COLO668 (cell line): ENCODE results near the gene FBLN2.
"Not testable (repeated sequence)": the region's sequence is repeated elsewhere in the genome, so short reads cannot be mapped to it uniquely, and the experiment has no call there.

Experiments
- DNase-seq: peaks from one replicate; lab custom pipeline; 2025; ENCODE audit not compliant: unreplicated experiment; lab: John Stamatoyannopoulos, UW

Gene FBLN2

DNA sequence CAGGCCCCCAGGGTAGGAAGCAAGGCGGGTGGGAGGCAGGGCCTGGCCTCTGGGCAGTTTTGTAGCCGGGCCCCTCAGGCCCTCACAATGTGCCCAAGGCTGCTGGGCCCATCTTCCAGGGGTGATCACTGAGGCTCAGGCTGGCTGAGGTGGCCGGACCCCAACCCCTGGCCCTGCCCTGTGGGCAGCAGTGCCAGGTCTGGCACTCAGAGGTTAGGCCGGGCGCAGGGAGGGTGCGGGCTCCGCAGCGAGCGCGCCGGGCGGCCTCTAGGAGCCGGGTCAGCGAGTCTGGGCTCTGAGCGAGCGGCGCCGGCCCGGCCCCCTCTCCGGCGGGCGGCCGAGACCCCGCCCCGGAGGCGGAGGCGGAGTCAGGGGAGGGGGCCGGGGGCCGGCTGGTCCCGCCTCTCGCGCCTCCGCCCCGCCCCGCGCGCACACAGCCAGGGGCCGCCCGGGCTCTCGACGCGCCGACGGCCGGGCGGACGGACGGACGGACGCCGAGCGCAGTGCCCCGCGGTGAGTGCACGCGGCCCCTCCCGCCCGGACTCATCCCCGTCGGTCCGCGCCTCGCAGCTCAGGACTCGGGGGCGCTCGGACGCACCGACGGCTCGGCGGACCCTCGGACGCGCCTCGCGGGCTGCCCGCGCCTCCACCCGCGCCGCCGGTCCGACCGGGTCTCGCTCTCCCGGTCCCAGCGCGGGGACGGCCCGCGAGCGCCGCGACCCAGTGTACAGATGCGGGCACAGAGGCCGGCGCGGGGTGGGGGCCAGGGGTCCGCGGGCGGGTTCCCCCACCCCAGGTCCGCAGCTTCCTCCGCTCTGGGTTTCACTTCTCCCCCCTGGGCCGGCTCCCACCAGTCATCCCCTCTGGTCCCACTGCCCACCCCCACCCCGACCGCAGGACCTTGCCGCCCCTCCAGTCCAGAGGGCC is at the start of gene FBLN2:
Gene FBLN2, plus strand, starts transcription at position 430 of the 927 bp plus-strand sequence. CDS start 21,231 bp downstream, outside the sequence.
- no peak for DNase-seq

DNA sequence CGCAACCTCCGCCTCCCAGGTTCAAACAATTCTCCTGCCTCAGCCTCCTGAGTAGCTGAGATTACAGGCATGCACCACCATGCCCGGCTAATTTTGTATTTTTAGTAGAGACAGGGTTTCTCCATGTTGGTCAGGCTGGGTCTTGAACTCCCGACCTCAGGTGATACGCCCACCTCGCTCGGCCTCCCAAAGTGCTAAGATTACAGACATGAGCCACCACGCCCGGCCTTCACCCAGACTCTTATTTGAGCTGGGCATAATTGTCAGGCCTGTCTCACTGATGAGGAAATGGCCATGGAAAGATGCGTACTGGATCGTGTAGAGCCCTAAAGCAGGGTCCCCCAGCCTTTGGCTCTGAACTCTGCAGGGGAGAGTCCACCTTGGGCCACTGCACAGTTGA is 49.7 kb upstream of the FBLN2 start:
- not testable (repeated sequence) for DNase-seq

DNA sequence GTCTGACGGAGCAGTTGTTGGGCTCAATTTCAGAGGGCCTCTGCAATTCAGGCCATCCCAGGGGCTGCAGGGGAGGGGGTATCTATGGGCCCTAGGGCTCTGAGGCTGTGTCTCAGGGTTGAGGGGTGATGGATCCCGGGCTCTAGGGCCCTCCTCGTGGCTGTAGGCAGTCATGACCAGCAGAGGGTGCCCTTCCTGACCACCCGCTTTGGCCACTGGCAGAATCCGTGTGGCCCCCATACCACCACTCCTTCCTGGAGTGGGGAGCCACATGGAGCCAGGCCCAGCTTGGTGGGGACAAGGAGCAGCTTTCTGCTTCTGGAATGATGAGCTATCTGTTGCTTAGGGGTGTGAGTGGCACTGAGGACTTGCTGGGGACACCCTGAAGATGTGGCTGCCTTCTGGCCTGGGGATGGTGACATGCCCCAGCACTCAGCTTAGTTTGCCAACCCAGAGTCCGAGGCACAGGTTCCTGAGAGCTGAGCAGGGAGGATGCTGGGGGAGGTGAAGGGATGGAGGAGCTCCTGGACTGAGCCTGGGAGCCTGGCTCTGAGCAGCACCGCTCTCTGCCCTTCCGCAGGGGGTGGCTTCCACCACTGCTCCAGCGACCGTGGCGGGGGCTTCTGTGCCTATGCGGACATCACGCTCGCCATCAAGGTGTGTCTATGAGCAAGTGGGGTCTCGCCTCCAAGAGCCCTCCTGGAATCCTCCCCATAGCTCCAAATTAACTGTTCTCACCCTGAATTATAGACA is 48.6 kb upstream of the FBLN2 start:
- no peak for DNase-seq

DNA sequence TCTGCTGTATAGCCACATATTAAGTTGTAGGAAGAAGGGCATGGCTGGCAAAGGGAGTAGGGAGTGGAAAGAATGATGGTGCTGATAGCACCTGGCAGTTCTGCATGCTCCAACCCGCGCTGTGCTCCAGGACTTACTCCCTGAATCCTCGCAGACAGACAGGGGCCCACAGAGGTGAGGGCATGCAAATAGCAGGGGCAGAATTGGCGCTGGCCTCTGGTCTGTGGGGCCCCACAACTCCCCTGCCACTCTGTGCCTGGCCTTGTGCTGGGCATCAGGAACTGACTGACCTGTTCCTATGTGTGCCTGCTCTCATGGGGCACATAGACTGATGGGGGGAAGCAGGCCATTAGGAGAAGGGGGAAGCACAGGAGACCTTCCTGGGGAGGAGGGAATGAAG is 47.9 kb upstream of the FBLN2 start:
- DNase-seq: no peak

DNA sequence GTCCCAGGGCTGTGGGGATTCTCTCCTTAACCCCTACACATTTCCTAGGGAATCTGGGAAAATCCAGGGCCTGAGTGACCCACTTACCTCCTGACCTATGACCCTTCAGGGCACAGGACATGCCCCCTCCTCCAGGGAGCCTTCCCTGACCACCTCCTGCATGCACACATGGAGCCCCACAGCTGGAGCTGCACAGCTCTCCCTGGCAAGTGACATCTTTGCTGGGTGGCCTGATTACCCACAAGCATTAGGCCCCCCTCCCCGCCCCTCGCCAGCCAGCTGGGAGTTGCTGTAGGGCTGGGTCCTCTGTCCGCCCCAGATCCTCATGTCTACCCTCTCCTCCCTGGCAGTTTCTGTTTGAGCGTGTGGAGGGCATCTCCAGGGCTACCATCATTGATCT is 47.4 kb upstream of the FBLN2 start:
- no peak for DNase-seq

DNA sequence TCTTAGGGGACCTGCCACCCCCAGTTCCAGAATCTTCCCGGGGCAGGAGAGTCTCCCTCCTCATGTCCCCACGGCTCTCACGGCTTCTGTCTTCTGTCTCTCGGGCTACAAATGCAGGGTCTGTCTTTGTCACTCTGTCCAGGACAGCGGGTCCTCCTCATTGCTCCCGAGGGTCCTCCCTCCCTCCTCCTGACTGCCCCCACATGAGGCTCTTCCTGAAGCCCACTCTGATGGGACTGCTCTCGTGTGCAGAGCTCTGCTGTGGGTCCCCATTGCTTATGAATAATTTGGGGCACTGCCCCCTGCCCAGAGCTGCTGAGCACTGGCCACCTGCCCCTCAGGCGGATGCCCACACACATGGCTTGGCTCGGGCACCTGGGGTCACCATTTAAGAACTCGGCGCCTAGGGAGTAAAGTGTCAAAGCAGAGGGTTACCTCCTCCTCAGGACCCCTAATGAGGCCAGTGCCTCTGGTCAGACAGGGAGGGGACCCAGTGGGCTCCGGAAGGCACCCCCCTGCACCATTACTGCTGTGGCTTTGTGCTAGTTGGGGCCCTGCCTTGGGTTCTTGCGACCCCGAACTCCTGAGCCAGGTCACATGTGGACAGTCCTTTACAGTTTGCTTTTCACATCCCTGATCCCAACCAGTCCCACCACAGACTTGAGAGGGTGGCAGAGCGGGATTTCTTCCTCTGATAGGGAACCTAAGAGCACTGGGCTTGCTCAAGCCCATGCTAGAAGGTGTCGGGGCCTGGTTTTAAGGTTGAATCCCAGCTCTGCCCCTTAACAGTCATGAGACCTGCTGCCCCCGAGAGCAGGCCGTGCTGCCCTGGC is 46.8 kb upstream of the FBLN2 start:
- no peak for DNase-seq

DNA sequence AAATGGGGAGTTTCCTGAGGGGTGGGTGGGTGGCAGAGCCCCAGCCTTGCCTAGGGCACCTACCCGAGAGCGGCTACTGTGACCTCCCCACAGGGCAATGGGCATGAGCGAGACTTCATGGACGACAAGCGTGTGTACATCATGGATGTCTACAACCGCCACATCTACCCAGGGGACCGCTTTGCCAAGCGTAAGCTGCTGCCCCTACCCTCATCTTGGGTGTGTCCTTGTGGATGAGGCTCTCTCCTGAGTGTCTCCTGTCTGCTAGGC is 46.2 kb upstream of the FBLN2 start:
- DNase-seq: no peak

DNA sequence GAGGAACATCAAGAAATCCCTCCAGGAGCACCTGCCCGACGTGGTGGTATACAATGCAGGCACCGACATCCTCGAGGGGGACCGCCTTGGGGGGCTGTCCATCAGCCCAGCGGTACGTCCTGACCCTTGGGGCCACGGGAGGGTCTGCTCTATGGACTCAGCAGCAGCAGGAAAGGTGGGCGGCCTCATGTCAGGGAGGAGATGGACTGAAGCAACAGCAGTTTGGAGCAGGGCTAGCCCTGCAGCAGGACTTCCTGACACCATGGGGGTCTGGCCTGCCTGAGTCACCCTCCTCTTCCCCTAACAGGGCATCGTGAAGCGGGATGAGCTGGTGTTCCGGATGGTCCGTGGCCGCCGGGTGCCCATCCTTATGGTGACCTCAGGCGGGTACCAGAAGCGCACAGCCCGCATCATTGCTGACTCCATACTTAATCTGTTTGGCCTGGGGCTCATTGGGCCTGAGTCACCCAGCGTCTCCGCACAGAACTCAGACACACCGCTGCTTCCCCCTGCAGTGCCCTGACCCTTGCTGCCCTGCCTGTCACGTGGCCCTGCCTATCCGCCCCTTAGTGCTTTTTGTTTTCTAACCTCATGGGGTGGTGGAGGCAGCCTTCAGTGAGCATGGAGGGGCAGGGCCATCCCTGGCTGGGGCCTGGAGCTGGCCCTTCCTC is 44.6 kb upstream of the FBLN2 start:
- no peak for DNase-seq

DNA sequence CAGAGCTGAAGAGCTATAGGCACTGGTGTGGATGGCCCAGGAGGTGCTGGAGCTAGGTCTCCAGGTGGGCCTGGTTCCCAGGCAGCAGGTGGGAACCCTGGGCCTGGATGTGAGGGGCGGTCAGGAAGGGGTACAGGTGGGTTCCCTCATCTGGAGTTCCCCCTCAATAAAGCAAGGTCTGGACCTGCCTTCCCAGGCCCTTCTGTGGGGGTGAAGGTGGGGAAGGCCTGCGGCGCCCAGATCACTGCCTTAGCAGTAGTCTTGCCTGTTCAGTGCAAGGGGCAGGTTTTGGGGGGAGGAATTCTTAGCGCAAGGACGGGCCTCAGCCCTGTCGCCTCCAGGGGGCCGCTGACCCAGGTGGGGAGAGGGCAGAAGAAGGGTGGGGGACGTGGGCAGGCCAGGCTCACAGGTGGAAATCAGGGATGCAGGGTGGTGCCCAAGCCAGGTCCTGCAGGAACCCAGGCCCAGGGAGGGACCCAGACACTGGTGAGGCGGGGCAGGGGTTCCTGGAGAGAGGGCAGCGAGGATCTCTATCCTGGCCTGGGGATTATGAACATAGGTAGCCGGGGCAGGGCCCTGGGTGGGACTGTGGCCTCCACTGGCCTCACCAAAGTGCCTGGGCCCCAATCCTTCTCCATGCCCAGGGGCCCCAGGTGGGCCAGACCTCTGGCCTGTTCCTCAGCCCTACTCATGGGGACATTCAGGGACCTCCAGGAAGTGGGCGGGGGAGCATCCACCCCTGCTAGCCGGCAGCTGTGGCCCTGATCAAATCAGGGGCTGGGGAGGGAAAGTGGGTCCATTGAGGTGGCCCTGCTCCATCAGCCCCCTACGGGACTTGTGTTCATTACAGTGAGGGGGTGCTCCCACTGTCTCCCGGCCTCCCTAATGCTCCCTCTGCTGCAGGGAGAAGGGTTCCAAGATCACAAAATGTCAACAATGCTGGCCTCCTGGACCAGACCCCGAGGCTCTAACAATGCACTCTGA is 43.5 kb upstream of the FBLN2 start:
- no peak for DNase-seq

DNA sequence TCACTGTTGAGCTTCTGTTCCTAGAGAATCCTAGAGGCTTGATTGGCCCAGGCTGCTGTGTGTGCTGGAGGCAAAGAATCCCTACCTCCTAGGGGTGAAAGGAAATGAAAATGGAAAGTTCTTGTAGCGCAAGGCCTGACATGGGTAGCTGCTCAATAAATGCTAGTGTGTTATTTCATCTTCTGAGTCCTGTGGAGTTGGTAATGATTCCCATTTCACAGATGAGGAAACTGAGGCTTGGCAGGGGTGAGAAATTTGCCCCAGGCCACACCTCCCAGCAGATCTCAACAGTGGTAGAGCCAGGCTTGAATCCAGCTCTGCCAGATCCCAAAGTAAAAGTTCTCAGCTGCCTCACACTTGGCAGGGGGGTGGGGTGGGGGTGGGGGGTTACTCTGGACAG is 42.7 kb upstream of the FBLN2 start:
- no peak for DNase-seq

DNA sequence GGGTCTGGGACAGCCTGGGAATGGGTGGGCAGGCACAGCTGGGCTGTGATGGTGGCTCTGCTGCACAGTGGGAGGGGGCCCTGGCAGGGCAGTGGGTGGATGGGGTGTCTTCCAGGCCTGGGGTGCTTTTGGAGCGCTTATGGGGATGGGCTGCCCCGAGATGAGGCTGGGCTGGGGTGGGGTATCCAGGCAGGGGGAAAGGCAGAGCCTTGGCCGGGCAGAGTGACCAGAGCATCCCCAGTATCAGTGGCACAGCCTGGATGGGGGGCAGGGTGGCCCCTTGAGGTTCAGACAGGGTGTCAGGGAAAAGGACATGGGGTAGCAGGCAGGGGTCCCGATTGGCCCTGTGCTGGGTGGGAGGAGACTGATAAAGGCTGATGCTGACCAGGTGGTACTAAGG is 42.2 kb upstream of the FBLN2 start:
- DNase-seq: no peak

DNA sequence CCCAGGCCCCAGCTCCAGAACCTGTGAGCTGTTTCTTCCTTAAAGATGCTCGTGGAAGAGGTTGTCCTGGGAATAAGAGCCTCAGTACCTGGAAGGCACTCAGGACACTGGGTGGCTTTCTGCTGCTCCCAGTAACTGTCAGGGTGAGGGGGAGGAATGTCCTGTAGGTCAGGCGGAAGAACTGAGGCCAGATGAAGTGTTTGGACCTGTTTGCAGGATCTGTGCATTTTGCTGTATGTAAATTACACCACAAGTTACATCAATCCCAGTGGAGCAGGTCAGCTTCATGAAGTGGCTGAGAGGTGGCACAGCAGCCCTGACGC is 41.7 kb upstream of the FBLN2 start:
- no peak for DNase-seq

DNA sequence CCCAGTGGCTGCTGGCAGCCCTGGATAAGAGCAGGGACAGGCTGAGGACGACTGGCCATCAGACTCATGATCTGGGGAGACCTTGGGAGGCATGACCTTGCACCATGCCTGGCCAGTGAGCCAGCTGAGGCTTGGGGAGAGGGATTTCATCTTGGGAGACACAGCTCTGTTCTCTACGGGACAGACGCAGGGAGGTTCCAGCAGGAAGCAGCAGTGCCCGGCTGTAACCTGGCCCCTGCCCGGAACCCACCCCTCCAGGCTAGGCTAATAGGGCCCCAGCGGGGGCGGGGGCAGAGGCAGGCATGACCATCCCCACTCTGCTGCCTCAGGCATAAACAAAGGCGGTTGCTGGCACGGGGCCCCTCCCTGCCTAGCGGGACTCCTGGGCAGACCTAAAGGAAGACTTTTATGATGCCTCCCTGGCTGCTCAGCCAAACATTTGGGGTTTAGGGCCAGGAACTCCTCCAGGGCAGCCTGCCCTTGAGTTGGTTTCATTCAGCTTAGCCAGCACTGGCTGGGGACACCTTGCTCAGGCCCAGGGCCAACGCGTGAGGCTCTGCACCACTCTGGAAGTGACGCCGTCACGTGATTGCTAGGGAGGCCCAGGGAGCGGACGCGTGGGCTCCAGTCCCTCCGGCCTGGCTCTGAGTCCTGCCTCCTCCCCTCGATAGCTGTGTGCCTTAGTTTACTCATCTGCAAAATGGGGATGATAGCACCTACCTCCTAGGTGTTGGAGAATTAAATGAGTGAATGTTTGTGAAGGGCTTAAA is 41.2 kb upstream of the FBLN2 start:
- DNase-seq: no peak

DNA sequence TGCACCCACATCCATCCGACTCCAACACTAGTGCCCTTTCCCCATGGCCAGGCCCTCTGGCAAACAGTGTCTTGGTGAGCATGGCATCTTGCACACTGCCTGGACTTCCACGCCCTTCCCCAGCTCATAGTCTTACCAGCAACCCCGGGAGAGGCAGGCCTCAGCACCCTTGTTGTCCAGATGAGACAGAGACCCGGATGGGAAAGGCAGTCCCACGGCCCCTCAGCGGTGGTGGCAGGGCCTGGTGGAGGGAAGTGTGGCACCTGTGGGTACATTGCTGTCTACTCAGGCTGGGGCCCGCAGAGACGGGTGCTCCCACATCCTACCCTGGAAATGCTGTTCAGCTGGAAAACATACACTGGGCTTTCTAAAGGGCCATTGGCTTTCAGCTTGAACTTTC is 40.4 kb upstream of the FBLN2 start:
- DNase-seq: no peak

DNA sequence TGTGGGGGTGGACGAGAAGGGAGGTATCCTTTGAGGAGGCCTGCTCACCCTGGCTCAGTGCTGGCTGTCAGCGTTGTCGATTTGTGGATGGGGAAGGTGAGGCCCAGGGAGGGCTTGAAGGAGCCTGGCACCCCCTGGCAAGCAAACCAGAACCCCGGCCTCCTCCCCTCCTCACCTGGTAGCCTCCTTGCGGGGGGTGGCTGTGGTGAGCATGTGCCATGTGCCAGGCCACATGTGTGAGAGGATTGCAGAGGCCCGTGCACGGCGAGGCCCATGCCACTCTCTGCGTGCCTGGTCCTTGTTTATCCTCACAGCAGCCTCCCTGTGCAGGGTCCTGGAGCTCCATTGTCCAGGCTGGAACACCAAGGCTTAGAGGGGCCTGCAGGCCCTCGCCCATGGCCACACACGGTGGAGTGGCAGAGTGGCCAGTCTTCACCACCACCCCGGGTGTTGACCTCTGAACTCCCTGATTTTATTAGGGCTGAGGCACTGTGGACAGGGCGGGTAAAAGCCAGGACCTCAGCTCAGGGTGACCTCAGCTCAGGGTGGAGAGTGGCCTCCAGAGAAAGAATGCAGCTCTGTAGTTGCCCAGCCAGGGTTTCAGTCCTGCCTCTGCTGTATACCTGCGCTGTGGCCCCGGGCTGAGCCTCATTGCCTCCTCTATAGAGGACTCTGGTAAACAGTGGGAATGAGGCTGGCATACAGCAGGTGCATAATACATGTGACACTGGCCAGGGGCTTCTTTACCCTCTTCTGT is 39.7 kb upstream of the FBLN2 start:
- no peak for DNase-seq

DNA sequence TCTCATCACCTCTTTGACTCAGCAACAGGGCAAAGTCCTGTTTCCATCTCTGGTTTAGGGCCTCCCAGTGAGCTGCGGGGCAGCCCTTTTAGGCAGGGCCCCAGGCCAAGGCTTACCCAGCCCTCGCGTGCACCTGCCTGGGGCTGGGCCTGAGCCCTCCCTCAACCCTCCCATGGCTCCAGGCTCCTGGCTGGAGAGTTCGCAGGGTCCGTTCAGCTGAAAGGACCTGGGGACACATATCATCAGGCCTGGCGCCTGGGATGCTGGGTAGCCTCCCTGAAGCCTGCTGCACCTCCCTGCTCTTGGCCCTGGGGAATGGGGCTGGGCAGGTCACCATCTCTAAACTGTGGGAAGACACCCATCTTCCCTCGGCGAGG is 39.1 kb upstream of the FBLN2 start:
- no peak for DNase-seq

DNA sequence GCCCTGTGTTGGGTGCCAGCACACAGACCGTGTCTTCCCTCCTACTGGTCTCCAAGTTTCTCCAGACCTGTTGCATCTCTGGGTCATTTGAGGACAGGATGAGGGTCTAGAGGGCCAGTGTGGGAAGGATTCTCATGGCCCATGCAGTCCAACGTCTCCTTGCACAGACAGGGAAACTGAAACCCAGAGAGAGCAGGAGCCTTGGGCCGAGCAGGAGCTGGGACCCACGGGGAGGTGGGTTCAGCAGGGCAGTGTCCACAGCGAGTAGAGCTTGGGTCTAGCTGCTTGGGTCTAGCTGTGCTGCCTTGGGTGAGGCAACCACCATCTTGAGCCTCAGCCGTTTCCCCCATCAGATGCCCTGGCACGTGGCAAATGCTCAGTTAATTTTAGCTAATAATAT is 36.5 kb upstream of the FBLN2 start:
- DNase-seq: no peak

DNA sequence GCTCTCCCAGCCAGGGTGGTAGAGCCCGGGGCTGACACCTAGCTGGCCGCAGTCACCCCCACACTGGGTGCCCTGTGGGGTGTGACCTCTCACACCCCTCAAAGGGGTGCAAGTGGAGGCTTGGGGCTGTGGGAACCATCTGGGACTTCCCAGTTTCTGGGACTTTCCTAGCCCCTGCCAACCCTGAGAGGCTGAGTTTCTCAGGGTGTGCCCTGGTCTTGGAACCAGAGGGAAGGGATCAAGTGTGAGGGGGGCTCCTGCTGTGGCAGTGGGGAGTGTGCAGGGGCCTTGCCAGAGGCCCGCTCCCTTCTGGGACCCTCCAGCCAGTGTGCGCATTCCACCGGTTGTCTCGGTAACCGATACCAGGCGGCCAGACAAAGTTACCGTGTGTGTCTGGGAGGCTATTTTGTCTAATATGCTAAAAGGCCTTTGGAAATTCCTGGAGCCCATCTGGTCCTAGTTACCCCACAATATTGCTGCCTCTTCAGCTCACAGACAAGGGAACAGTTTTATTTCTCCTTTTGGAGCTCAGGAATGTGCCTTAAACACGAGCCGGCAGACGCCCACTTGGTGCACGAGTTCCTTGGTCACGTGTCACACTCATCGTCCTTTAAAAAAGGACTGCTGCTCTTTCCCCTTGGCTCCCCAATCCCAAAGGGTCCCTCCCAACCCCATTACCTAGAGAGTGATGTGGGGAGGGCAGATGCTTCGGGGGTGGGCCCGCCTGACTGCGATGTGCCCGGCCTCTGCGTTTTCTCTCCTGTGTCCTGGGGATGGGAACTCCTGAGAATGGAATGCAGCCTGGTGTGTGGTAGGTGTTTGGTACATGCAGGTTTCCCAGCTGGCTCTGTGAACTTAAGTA is 35.6 kb upstream of the FBLN2 start:
- DNase-seq: no peak
